Measurements from ENCODE around the gene FSTL3. TPM values are rescaled to one million over a fixed set of nuclear protein-coding genes. Genes with fewer than 3 reads are reported as not detected.
A peak's percentile ranks its signal among the peaks of the same experiment; 100 is the strongest.

Gene FSTL3
- total RNA-seq, 4 donors from 2014 or later = 7.5 to 20.1 (median 15.9) TPM

- intact Hi-C loops (cut with DNase I; ENCODE audit: low total_unique reads) = loop anchor here (1.0 to 5.0 kb wide), 4 partner anchors 31 to 165 kb away; partner anchors contain the start of genes BSG, PTBP1, RNF126 and TPGS1
- in situ Hi-C loops (cut with MboI; ENCODE audit: low sequenced_read_pairs in 4 of 4) = no loop called here
- ATAC-seq = peak in 1 of 2 donors; percentile 3
- H3K4me3 ChIP-seq = peak overlapping the region; percentile 75 to 99 (median 88)
- H3K4me1 ChIP-seq = peaks cover 10 to 25% of the 10 kb centered on the region in 2 donors
- peak overlapping the region; percentile 81 to 91 (median 86) for H3K27ac ChIP-seq
- no peak for TF ChIP-seq CTCF (IDR thresholded peaks at IDR 0.05 in 4 of 5, conservative IDR thresholded peaks at IDR 0.05 in 1 of 5)
- no peak for TF ChIP-seq POLR2A (IDR thresholded peaks at IDR 0.05)
- H3K9me3 ChIP-seq = no peaks in the 10 kb centered on the region
- no peaks in the 10 kb centered on the region for H3K27me3 ChIP-seq
- peaks cover 0 to 26% of the 10 kb centered on the region in 2 donors for H3K36me3 ChIP-seq
- no peak for DNase-seq
Observed at GRCh38 chr19:632579-633067, 43.6 kb upstream of the FSTL3 start.

GRCh38 chr19:633068-633785, 43.0 kb upstream of the FSTL3 start, which contains the start of gene POLRMT:
TSS of gene POLRMT (minus strand) at chr19:633537. CDS start at chr19:633512, 25 bp downstream.
- intact Hi-C loops (cut with DNase I; ENCODE audit: low total_unique reads) = loop anchor here (1.0 to 5.0 kb wide), 4 partner anchors 30 to 164 kb away; partner anchors contain the start of genes BSG, PTBP1, RNF126 and TPGS1
- no peaks in the 10 kb centered on the region for H3K9me3 ChIP-seq
- peaks cover 10 to 25% of the 10 kb centered on the region in 2 donors for H3K4me1 ChIP-seq
- peak within 1 kb of the TSS; percentile 81 to 91 (median 86) for H3K27ac ChIP-seq
- H3K27me3 ChIP-seq = no peaks in the 10 kb centered on the region
- in situ Hi-C loops (cut with MboI; ENCODE audit: low sequenced_read_pairs in 4 of 4) = no loop called here
- H3K4me3 ChIP-seq = peak within 1 kb of the TSS; percentile 75 to 99 (median 88)
- TF ChIP-seq POLR2A (IDR thresholded peaks at IDR 0.05) (peak; percentile 62 to 80), CTCF (IDR thresholded peaks at IDR 0.05 in 4 of 5, conservative IDR thresholded peaks at IDR 0.05 in 1 of 5) (peak in 1 of 5 experiments; percentile 25)
- DNase-seq (peak; percentile 98 to 99), ATAC-seq (peak; percentile 100)
- H3K36me3 ChIP-seq = peaks cover 0 to 20% of the 10 kb centered on the region in 2 donors

- no peaks in the 10 kb centered on the region for H3K27me3 ChIP-seq
- peaks cover 0 to 12% of the 10 kb centered on the region in 2 donors for H3K36me3 ChIP-seq
- DNase-seq (no peak), ATAC-seq (peak; percentile 2 to 6)
- peaks cover 10 to 29% of the 10 kb centered on the region in 2 donors for H3K4me1 ChIP-seq
- no peak for TF ChIP-seq POLR2A (IDR thresholded peaks at IDR 0.05)
- no peak for TF ChIP-seq CTCF (IDR thresholded peaks at IDR 0.05 in 4 of 5, conservative IDR thresholded peaks at IDR 0.05 in 1 of 5)
- H3K9me3 ChIP-seq = no peaks in the 10 kb centered on the region
- H3K4me3 ChIP-seq = peak overlapping the region; percentile 68 to 93 (median 78)
- in situ Hi-C loops (cut with MboI; ENCODE audit: low sequenced_read_pairs in 4 of 4) (no loop called here), intact Hi-C loops (cut with DNase I; ENCODE audit: low total_unique reads) (loop anchor here (1.0 to 5.0 kb wide), 4 partner anchors 29 to 163 kb away; partner anchors contain the start of genes BSG, PTBP1, RNF126 and TPGS1)
- H3K27ac ChIP-seq = peak overlapping the region; percentile 70 to 91 (median 84)
Observed at GRCh38 chr19:633786-634639, 42.2 kb upstream of the FSTL3 start.

GRCh38 chr19:634975-635652, 41.1 kb upstream of the FSTL3 start:
- in situ Hi-C loops (cut with MboI; ENCODE audit: low sequenced_read_pairs in 4 of 4) = no loop called here
- intact Hi-C loops (cut with DNase I; ENCODE audit: low total_unique reads) = loop anchor here (5.0 kb wide), 2 partner anchors 128 to 162 kb away; partner anchors contain the start of genes PTBP1 and TPGS1
- Histone ChIP-seq H3K9me3 (no peaks in the 10 kb centered on the region), H3K4me1 (peaks cover 10 to 33% of the 10 kb centered on the region in 2 donors), H3K36me3 (peaks cover 0 to 7% of the 10 kb centered on the region in 2 donors), H3K27me3 (no peaks in the 10 kb centered on the region), H3K27ac (no peak overlapping the region), H3K4me3 (no peak overlapping the region)
- ATAC-seq (no peak), DNase-seq (no peak)
- TF ChIP-seq POLR2A (IDR thresholded peaks at IDR 0.05) = no peak
- TF ChIP-seq CTCF (IDR thresholded peaks at IDR 0.05 in 4 of 5, conservative IDR thresholded peaks at IDR 0.05 in 1 of 5) = no peak
